Pons (tissue), 1 donor: Measurements from ENCODE around the gene TMEM134.

Experiments used
- DNase-seq: peaks from one replicate; pipeline ENCODE4 v3.0.0-alpha.2; 2016; ENCODE audit warnings: low spot score

The TMEM134 gene

GRCh38 chr11:67500831-67501715, 32.0 kb upstream of the TMEM134 start:
- no peak for DNase-seq

- no peak for DNase-seq
These were observed 31.4 kb upstream of the TMEM134 start for GRCh38 chr11:67500484-67500821.

- no peak for DNase-seq
These were observed 30.9 kb upstream of the TMEM134 start for GRCh38 chr11:67499808-67500483.

- no peak for DNase-seq
These were observed 29.5 kb upstream of the TMEM134 start for GRCh38 chr11:67498544-67498972.

GRCh38 chr11:67497656-67498291, 28.7 kb upstream of the TMEM134 start:
- no peak for DNase-seq

GRCh38 chr11:67496113-67496512, 27.1 kb upstream of the TMEM134 start:
- DNase-seq: no peak

- no peak for DNase-seq
These were observed 26.4 kb upstream of the TMEM134 start for GRCh38 chr11:67495234-67496005.

GRCh38 chr11:67494371-67495233, 25.6 kb upstream of the TMEM134 start:
- DNase-seq: no peak

GRCh38 chr11:67493548-67494370, 24.7 kb upstream of the TMEM134 start:
- no peak for DNase-seq

DNA sequence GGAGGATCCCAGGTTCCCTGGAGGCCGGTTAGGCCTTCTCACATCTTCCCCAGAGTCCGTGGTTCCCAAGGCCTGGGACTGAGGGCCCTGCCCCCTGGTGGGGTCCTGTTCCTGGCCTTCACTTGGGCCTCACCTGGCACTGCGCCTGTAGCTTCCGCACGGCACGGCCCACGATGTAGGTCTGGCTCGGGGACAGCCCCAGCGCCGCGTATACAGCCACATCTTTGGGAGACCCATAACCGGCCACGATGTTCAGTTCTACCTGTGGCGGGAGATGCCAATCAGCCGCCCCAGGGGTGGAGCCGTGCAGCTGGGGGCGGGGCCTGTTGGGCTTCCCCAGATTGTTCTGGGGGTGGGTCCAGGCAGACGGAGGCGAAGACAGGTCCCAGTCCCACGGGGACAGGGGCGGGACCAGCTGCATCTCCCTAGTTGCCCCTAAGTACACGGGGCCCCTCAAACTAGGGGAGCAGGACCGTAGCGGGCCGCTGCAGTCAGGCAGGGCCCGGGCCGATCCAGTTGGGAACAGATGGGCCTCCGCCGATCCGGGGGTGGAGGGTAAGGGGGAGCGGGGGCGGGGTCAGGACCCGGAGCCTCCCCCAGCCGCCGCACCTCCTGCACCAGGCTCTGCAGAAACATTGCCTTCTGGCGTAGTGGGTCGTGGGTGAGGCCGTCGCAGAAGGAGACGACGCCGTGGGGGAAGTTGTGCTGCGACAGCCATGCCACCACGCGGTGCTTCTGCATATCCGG, 23.9 kb upstream of the TMEM134 start:
- DNase-seq: no peak

GRCh38 chr11:67492069-67492727, 23.1 kb upstream of the TMEM134 start:
- DNase-seq: no peak

DNA sequence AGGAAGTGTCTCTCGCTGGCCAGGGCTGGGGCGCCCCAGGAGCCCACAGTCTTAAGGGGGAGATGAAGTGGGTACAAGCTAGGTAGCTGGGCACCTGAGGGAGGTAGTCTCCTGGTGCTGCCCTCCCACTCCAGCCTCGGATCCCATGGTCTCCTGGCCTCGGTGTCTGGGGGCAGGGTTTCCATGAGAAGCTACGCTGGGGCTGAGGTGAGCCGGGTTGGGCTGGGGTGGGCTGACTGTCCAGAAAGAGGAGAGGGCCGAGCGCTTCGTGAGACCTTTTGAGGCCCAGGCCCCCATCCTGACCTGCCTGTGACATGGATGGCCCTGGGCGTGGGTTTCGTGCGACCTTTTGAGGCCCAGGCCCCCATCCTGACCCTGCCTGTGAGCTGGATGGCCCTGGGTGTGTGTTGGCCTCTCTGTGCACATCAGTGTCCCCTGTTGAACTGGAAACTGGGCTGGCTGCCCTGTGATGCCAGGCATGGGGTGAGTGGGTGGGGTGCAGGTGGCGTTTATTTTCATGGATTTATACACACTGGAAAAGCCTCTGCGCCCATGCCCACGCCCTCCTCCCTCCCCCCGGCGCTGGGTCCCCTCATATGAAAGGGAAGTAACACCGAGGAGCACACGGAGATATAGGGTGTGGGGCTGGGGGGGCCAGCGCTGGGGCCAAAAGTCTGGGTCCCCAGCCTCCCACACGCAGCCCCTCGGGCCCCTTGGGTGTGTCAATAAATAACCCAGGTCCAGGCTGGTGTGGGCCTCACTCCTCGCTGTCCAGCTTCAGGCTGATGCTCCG, 22.4 kb upstream of the TMEM134 start:
- no peak for DNase-seq

DNA sequence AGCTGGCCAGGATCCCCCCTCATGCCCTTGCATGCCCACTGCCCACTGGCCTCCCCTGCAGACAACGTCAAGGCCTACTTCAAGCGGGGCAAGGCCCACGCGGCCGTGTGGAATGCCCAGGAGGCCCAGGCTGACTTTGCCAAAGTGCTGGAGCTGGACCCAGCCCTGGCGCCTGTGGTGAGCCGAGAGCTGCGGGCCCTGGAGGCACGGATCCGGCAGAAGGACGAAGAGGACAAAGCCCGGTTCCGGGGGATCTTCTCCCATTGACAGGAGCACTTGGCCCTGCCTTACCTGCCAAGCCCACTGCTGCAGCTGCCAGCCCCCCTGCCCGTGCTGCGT, 21.6 kb upstream of the TMEM134 start:
- DNase-seq: no peak

- no peak for DNase-seq
These were observed 21.1 kb upstream of the TMEM134 start for GRCh38 chr11:67489885-67490726.

DNA sequence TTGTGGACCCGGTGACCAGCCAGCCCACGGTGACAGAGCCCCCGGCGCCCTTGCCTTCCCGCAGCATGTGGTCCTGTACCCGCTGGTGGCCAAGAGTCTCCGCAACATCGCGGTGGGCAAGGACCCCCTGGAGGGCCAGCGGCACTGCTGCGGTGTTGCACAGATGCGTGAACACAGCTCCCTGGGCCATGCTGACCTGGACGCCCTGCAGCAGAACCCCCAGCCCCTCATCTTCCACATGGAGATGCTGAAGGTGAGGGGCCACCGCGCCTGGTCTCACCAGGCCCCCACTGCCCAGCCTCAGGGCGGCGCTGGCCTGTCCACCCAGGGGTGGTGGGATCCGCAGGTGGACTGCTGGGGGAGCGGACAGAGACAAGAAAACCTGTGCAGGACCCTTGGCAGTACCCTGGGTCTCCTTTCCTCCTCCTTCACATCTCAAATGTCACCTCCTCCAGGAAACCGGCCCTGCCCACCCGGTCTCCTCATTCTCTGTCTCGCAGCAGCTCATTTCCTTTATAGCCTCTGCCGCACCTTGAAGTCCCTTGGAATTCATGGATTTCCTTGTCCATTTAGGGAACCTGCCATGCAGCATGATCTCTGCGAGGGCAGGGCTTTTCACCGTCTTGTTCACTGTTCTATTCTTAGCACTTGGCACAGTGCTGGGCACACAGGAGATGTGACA, 20.3 kb upstream of the TMEM134 start:
- DNase-seq: no peak

DNA sequence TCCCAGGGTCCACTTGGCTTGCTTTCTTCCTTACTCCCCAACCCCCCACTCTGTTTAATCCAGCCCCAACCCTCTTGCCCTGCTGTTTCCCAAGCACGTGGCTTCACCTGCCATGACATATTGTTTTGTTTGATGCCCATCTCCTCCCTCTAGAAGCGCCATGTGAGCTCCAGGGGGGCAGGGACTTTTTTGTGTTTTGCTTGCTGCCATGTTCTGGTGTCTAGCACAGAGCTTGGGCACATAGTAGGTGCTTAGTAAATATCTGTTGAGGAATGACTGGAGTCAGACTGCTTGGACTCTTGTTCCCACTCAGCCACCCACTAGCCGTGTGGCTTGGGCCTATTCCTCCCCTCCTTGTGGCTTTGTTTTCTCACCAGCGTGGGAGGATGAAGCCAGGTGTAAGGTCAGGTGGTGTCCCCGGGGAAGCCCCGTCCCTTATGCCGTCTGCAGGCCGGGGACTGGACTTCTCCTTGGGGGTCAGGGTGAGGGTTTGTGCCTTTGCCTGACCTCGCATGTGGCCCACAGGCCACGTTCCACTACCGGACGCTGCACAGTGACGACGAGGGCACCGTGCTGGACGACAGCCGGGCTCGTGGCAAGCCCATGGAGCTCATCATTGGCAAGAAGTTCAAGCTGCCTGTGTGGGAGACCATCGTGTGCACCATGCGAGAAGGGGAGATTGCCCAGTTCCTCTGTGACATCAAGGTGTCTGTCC, 17.6 kb upstream of the TMEM134 start:
- DNase-seq: no peak
